Calu3 (cell line): ENCODE data around the gene SHISA7. TPM values are rescaled to one million over a fixed set of nuclear protein-coding genes. Genes with fewer than 3 reads are reported as not detected.
A peak's percentile ranks its signal among the peaks of the same experiment; 100 is the strongest.
"Not testable (repeated sequence)": the region's sequence is repeated elsewhere in the genome, so short reads cannot be mapped to it uniquely, and the experiment has no call there.

Experiments
- BruUV-seq: library from RNA; stranded (reverse); fragments of 400-500 nt; replicated peaks from 2 replicates; lab custom pipeline; 2021; lab: Mats Ljungman, UMichigan
- CTCF ChIA-PET: fragments of 300-600 bp; sonication (Branson Sonifier 250); formaldehyde crosslinking; loops from one replicate; lab custom pipeline; 2022; ENCODE audit warnings: antibody characterized with exemption; lab: Charles Lee
- DNase-seq: peaks from one replicate; pipeline ENCODE4 v3.0.0; 2022
- H3K27ac Mint-ChIP-seq: one replicate; pipeline ENCODE4 v1.8.0; 2022; ENCODE audit warnings: mixed read lengths; ENCODE audit not compliant: unreplicated experiment
- H3K27me3 Mint-ChIP-seq: one replicate; pipeline ENCODE4 v1.8.0; 2022; ENCODE audit warnings: mixed read lengths; ENCODE audit not compliant: unreplicated experiment
- H3K36me3 Mint-ChIP-seq: one replicate; pipeline ENCODE4 v1.8.0; 2022; ENCODE audit warnings: mild to moderate bottlenecking, moderate library complexity, mixed read lengths; ENCODE audit not compliant: insufficient read depth, unreplicated experiment
- H3K4me1 Mint-ChIP-seq: one replicate; pipeline ENCODE4 v1.8.0; 2022; ENCODE audit warnings: mild to moderate bottlenecking, low read depth, mixed read lengths; ENCODE audit not compliant: unreplicated experiment
- H3K4me3 Mint-ChIP-seq: one replicate; pipeline ENCODE4 v1.8.0; 2022; ENCODE audit warnings: mild to moderate bottlenecking, low read depth, moderate library complexity, mixed read lengths; ENCODE audit not compliant: unreplicated experiment
- H3K9me3 Mint-ChIP-seq: one replicate; pipeline ENCODE4 v1.8.0; 2022; ENCODE audit warnings: low read depth, mixed read lengths; ENCODE audit not compliant: unreplicated experiment
- intact Hi-C: fragments of 100-400 bp; cut with micrococcal nuclease; formaldehyde crosslinking; loops from one replicate; pipeline ENCODE4 v1.10.0; 2022; ENCODE audit not compliant: unreplicated experiment
- total RNA-seq: library from RNA; stranded (reverse); gene quantifications from 2 replicates; pipeline ENCODE4 v1.2.3, GENCODE V29; 2022
- TF ChIP-seq, protein P1 (sequence below): fragments of 200-600 bp; IDR thresholded peaks from one replicate; pipeline ENCODE4 v1.8.0; 2022; ENCODE audit warnings: antibody characterized with exemption; ENCODE audit not compliant: unreplicated experiment

Gene SHISA7
- total RNA-seq, 1 experiment from 2014 or later, result not detected

DNA sequence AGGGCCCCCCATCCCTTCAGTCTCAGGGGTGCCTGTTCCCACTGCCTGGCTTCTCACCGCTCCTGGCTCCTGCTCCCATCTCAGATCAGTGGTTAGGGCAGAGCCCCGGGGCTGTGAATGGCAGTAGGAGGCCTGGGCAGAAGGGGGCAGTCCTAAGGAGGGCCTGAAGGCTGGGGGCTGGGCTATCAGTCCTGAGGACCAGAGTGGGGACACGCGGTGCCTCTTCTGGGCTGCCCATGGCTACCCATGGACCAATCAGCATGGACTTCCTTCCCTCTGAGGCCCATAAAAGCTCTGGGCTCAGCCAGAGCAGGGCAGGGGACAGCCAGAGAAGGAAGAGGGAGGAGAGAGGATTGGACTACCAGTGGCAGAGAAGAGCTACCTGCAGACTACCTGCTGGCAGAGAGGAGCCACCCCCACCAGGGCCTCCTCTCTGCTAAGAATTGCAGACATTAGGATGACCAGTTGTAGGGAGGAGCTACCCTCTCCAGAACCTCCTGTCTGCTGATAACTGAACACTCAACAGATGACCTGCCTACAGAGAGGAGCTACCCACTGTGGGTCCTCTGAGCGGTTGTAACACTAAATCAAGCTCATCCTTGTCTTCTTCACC, 23.4 kb downstream of the SHISA7 start:
- BruUV-seq, result no TSS peak
- Mint-ChIP-seq H3K4me1 (peaks cover 9% of the 10 kb centered on the region), H3K27me3 (peaks cover 79% of the 10 kb centered on the region), H3K27ac (no peak overlapping the region), H3K36me3 (peaks cover 4% of the 10 kb centered on the region), H3K9me3 (no peaks in the 10 kb centered on the region), H3K4me3 (no peak overlapping the region)
- TF ChIP-seq, protein P1, sequence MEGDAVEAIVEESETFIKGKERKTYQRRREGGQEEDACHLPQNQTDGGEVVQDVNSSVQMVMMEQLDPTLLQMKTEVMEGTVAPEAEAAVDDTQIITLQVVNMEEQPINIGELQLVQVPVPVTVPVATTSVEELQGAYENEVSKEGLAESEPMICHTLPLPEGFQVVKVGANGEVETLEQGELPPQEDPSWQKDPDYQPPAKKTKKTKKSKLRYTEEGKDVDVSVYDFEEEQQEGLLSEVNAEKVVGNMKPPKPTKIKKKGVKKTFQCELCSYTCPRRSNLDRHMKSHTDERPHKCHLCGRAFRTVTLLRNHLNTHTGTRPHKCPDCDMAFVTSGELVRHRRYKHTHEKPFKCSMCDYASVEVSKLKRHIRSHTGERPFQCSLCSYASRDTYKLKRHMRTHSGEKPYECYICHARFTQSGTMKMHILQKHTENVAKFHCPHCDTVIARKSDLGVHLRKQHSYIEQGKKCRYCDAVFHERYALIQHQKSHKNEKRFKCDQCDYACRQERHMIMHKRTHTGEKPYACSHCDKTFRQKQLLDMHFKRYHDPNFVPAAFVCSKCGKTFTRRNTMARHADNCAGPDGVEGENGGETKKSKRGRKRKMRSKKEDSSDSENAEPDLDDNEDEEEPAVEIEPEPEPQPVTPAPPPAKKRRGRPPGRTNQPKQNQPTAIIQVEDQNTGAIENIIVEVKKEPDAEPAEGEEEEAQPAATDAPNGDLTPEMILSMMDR, result no peak
- no peak for DNase-seq
- intact Hi-C loops, result no loop called here
- CTCF ChIA-PET, result interaction anchor here (0.6 kb wide), 1 partner anchor 73 kb away, joined by 4 read pairs; no protein-coding TSS in a partner anchor

GRCh38 chr19:55419103-55419502, 24.0 kb downstream of the SHISA7 start:
- no peak overlapping the region for H3K27ac Mint-ChIP-seq
- no TSS peak for BruUV-seq
- CTCF ChIA-PET, result interaction anchor here (0.6 to 1.7 kb wide), 3 partner anchors 73 to 279 kb away, joined by 4 to 12 read pairs (median 5); no protein-coding TSS in a partner anchor
- intact Hi-C loops, result no loop called here
- peaks cover 4% of the 10 kb centered on the region for H3K36me3 Mint-ChIP-seq
- TF ChIP-seq, protein P1, result no peak
- no peak for DNase-seq
- no peak overlapping the region for H3K4me3 Mint-ChIP-seq
- H3K27me3 Mint-ChIP-seq, result peaks cover 79% of the 10 kb centered on the region
- H3K4me1 Mint-ChIP-seq, result peaks cover 9% of the 10 kb centered on the region
- H3K9me3 Mint-ChIP-seq, result no peaks in the 10 kb centered on the region

DNA sequence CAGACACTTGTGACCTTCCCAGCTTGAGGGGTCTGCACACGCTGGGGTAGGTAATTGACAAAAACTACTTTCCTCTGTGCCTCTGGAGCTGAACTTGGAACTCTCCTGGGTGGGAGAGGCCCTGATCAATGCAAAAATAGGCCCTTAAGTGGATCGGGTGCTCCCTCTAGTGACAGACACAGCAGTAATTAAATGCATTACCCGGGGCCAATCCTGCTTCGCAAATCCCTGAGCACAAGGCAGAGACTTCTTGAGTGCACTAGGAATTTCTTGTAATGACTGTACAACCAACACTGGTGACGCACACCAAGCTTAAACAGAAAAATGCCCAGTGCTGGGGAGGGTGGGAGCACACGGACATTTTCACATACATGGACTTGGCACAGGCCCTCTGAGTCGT, 24.9 kb downstream of the SHISA7 start:
- no TSS peak for BruUV-seq
- intact Hi-C loops, result loop anchor here (1.0 kb wide), 1 partner anchor 277 kb away; no protein-coding TSS in a partner anchor
- peak; percentile 80 for DNase-seq
- CTCF ChIA-PET, result interaction anchor here (0.6 to 1.7 kb wide), 7 partner anchors 35 to 330 kb away, joined by 3 to 12 read pairs (median 4); partner anchors contain the start of gene TMEM238
- no peaks in the 10 kb centered on the region for H3K9me3 Mint-ChIP-seq
- H3K4me3 Mint-ChIP-seq, result no peak overlapping the region
- H3K27ac Mint-ChIP-seq, result no peak overlapping the region
- peaks cover 74% of the 10 kb centered on the region for H3K27me3 Mint-ChIP-seq
- H3K4me1 Mint-ChIP-seq, result peaks cover 9% of the 10 kb centered on the region
- TF ChIP-seq, protein P1, result peak; percentile 87
- peaks cover 4% of the 10 kb centered on the region for H3K36me3 Mint-ChIP-seq

GRCh38 chr19:55410168-55410567, 32.9 kb downstream of the SHISA7 start:
- Mint-ChIP-seq H3K4me1 (peaks cover 17% of the 10 kb centered on the region), H3K4me3 (no peak overlapping the region), H3K27ac (no peak overlapping the region), H3K27me3 (peaks cover 39% of the 10 kb centered on the region), H3K36me3 (peaks cover 39% of the 10 kb centered on the region), H3K9me3 (peaks cover 2% of the 10 kb centered on the region)
- CTCF ChIA-PET, result no interaction called here
- no peak for DNase-seq
- TF ChIP-seq, protein P1, result no peak
- no TSS peak for BruUV-seq
- intact Hi-C loops, result no loop called here

- CTCF ChIA-PET, result interaction anchor here (0.7 kb wide), 1 partner anchor 218 kb away, joined by 6 read pairs; no protein-coding TSS in a partner anchor
- peaks cover 17% of the 10 kb centered on the region for H3K4me1 Mint-ChIP-seq
- BruUV-seq, intact Hi-C loops, DNase-seq, H3K4me3 Mint-ChIP-seq, H3K9me3 Mint-ChIP-seq: not testable (repeated sequence)
- peaks cover 49% of the 10 kb centered on the region for H3K36me3 Mint-ChIP-seq
- peak overlapping the region; percentile 96 for H3K27ac Mint-ChIP-seq
- H3K27me3 Mint-ChIP-seq, result peaks cover 29% of the 10 kb centered on the region
Measured at GRCh38 chr19:55409179-55409578, 33.9 kb downstream of the SHISA7 start.
